Panc1 (cell line): ENCODE results near the gene DEDD.

Experiments used
- POLR2AphosphoS5 ChIP-seq: IDR thresholded peaks from 2 replicates; pipeline ENCODE4 v1.6.1; 2012; ENCODE audit warnings: mild to moderate bottlenecking, low read depth, low read length, moderate library complexity
- TF ChIP-seq, protein P1 (sequence below), 2 experiments: IDR thresholded peaks; 2 replicates each; pipeline ENCODE4 v1.6.1; 2011 to 2012; ENCODE audit warnings: low read depth in 2 of 2, control low read depth in 1 of 2, low read length in 1 of 2, mild to moderate bottlenecking in 1 of 2, moderate library complexity in 1 of 2; ENCODE audit not compliant: insufficient read depth in 1 of 2
- TF ChIP-seq, protein P2 (sequence below): fragments of 450-650 bp; IDR thresholded peaks from 2 replicates; pipeline ENCODE4 v1.5.1; 2017; ENCODE audit warnings: mild to moderate bottlenecking

DNA sequence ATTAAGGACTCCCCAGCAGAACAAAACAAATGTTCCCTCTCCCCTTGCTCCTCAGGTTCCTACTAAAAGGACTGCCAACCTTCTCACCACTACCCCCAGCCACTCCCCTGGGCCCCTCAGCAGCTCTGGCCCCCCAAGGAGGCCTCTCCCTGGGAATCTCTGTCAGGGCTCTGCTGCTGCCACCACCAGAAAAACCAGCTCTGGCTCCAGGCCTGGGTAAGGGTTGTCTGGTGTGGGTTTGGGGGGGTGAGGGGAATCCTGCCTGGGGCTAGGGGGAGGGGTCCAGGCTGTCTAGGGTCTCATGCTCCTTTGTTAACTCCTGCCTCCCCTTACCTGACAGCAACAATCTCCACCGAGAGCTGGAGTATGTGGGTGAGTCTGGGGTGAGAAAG lies 47.9 kb downstream of the DEDD start:
- TF ChIP-seq, protein P1, sequence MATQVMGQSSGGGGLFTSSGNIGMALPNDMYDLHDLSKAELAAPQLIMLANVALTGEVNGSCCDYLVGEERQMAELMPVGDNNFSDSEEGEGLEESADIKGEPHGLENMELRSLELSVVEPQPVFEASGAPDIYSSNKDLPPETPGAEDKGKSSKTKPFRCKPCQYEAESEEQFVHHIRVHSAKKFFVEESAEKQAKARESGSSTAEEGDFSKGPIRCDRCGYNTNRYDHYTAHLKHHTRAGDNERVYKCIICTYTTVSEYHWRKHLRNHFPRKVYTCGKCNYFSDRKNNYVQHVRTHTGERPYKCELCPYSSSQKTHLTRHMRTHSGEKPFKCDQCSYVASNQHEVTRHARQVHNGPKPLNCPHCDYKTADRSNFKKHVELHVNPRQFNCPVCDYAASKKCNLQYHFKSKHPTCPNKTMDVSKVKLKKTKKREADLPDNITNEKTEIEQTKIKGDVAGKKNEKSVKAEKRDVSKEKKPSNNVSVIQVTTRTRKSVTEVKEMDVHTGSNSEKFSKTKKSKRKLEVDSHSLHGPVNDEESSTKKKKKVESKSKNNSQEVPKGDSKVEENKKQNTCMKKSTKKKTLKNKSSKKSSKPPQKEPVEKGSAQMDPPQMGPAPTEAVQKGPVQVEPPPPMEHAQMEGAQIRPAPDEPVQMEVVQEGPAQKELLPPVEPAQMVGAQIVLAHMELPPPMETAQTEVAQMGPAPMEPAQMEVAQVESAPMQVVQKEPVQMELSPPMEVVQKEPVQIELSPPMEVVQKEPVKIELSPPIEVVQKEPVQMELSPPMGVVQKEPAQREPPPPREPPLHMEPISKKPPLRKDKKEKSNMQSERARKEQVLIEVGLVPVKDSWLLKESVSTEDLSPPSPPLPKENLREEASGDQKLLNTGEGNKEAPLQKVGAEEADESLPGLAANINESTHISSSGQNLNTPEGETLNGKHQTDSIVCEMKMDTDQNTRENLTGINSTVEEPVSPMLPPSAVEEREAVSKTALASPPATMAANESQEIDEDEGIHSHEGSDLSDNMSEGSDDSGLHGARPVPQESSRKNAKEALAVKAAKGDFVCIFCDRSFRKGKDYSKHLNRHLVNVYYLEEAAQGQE (IDR thresholded peaks at IDR 0.05; ENCODE audit: insufficient read depth in 1 of 2, low read depth in 2 of 2, low read length in 1 of 2): no peak
- TF ChIP-seq, protein P2, sequence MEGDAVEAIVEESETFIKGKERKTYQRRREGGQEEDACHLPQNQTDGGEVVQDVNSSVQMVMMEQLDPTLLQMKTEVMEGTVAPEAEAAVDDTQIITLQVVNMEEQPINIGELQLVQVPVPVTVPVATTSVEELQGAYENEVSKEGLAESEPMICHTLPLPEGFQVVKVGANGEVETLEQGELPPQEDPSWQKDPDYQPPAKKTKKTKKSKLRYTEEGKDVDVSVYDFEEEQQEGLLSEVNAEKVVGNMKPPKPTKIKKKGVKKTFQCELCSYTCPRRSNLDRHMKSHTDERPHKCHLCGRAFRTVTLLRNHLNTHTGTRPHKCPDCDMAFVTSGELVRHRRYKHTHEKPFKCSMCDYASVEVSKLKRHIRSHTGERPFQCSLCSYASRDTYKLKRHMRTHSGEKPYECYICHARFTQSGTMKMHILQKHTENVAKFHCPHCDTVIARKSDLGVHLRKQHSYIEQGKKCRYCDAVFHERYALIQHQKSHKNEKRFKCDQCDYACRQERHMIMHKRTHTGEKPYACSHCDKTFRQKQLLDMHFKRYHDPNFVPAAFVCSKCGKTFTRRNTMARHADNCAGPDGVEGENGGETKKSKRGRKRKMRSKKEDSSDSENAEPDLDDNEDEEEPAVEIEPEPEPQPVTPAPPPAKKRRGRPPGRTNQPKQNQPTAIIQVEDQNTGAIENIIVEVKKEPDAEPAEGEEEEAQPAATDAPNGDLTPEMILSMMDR: no peak
- TF ChIP-seq POLR2AphosphoS5: no peak
